A549 (cell line): ENCODE results near the gene NUP214. TPM values are rescaled to one million over a fixed set of nuclear protein-coding genes. Genes with fewer than 3 reads are reported as not detected.

Experiments
- ATAC-seq, 2 experiments: fragments of 200-7000 bp in 1 of 2; fragments of >200 bp in 1 of 2; cut with Nextera tagmentation in 1 of 2; cut with Tn5 transposase in 1 of 2; 3 replicates each; pipeline versions ENCODE4 v1.8.0 to v1.9.1; 2018 to 2020; ENCODE audit warnings: mild to moderate bottlenecking in 1 of 2, moderate library complexity in 1 of 2
- CTCF ChIA-PET: fragments of 300-600 bp; sonication (Branson Sonifier 250); formaldehyde crosslinking; extraction: SDS; loops from one replicate; lab custom pipeline; 2021; ENCODE audit warnings: antibody characterized with exemption, inconsistent platforms; lab: Yijun Ruan, JAX
- POLR2A ChIA-PET: fragments of 350-600 bp; formaldehyde crosslinking; extraction: SDS; loops from one replicate; lab custom pipeline; 2021; ENCODE audit warnings: antibody characterized with exemption, inconsistent platforms; lab: Yijun Ruan, JAX
- DNase-seq, 2 experiments: peaks; one replicate each; pipeline versions ENCODE4 v3.0.0 to v3.0.0-alpha.2; 2011 to 2016; ENCODE audit warnings: low read depth in 1 of 2, low spot score in 1 of 2
- FAIRE-seq: peaks from 2 replicates; lab custom pipeline; 2011; peaks lifted over from hg19 to GRCh38; lab: Jason Lieb, UNC
- H3K27ac ChIP-seq, 2 experiments: fragments of >200 bp; sonication (Bioruptor Twin); formaldehyde crosslinking; 3 replicates each; pipeline ENCODE4 v1.5.1; 2016 to 2017
- H3K4me1 ChIP-seq: fragments of >200 bp; sonication (Bioruptor Twin); formaldehyde crosslinking; 3 replicates; pipeline ENCODE4 v1.6.1; 2016
- H3K4me2 ChIP-seq: fragments of >200 bp; sonication (Bioruptor Twin); formaldehyde crosslinking; 3 replicates; pipeline ENCODE4 v1.6.1; 2016
- H3K4me3 ChIP-seq: fragments of >200 bp; sonication (Bioruptor Twin); formaldehyde crosslinking; 3 replicates; pipeline ENCODE4 v1.5.1; 2016
- H3K9me3 ChIP-seq: fragments of >200 bp; sonication (Bioruptor Twin); formaldehyde crosslinking; 3 replicates; pipeline ENCODE4 v1.6.1; 2016
- BHLHE40 ChIP-seq: IDR thresholded peaks from 2 replicates; pipeline ENCODE4 v1.6.1; 2012; ENCODE audit warnings: low read depth, low read length, inconsistent platforms
- CBX2 ChIP-seq: fragments of 200-600 bp; sonication (generic); IDR thresholded peaks from 2 replicates; pipeline ENCODE4 v1.6.1; 2016; ENCODE audit warnings: low read depth, mild to moderate bottlenecking, borderline replicate concordance
- CHD2 ChIP-seq: fragments of 150-350 bp; IDR thresholded peaks from 2 replicates; pipeline ENCODE4 v1.6.1; 2014; ENCODE audit warnings: low read length; ENCODE audit not compliant: partially characterized antibody
- EHF ChIP-seq: fragments of 250-450 bp; sonication (Bioruptor Pico); IDR thresholded peaks from 2 replicates; pipeline ENCODE4 v1.5.0; 2020; ENCODE audit warnings: mild to moderate bottlenecking
- ESRRA ChIP-seq: fragments of 150-350 bp; IDR thresholded peaks from 2 replicates; pipeline ENCODE4 v1.6.1; 2014; ENCODE audit warnings: mild to moderate bottlenecking, low read length, borderline replicate concordance
- FOSB ChIP-seq: fragments of 250-450 bp; sonication (Bioruptor Pico); IDR thresholded peaks from 2 replicates; pipeline ENCODE4 v1.5.0; 2020; ENCODE audit warnings: mild to moderate bottlenecking, moderate library complexity
- FOXS1 ChIP-seq: fragments of 250-450 bp; sonication (Bioruptor Pico); IDR thresholded peaks from 2 replicates; pipeline ENCODE4 v1.5.0; 2020; ENCODE audit warnings: mild to moderate bottlenecking, moderate library complexity
- GATA3 ChIP-seq: IDR thresholded peaks from 2 replicates; pipeline ENCODE4 v1.6.1; 2012; ENCODE audit warnings: borderline replicate concordance
- HDAC2 ChIP-seq: fragments of 200-600 bp; sonication (generic); IDR thresholded peaks from 2 replicates; pipeline ENCODE4 v1.6.1; 2016
- HOXB5 ChIP-seq: fragments of 250-450 bp; sonication (Bioruptor Pico); IDR thresholded peaks from 2 replicates; pipeline ENCODE4 v1.5.0; 2020; ENCODE audit warnings: mild to moderate bottlenecking, moderate library complexity
- KDM5A ChIP-seq: fragments of 200-600 bp; sonication (generic); IDR thresholded peaks from 2 replicates; pipeline ENCODE4 v1.6.1; 2016; ENCODE audit warnings: antibody characterized with exemption, mild to moderate bottlenecking
- MYC ChIP-seq: IDR thresholded peaks from 2 replicates; pipeline ENCODE4 v1.6.1; 2012; ENCODE audit warnings: mild to moderate bottlenecking, inconsistent platforms, low read length, improper control_type of control experiment, borderline replicate concordance
- NPAS2 ChIP-seq: fragments of 250-450 bp; sonication (Bioruptor Pico); IDR thresholded peaks from 2 replicates; pipeline ENCODE4 v1.8.0; 2022; ENCODE audit warnings: mild to moderate bottlenecking, moderate library complexity, borderline replicate concordance
- NR3C1 ChIP-seq: fragments of >200 bp; sonication (Bioruptor Twin); formaldehyde crosslinking; IDR thresholded peaks from 3 replicates; pipeline ENCODE4 v1.6.1; 2017
- PHF8 ChIP-seq: fragments of 200-600 bp; sonication (generic); IDR thresholded peaks from 2 replicates; pipeline ENCODE4 v1.6.1; 2016; ENCODE audit warnings: low read depth, mild to moderate bottlenecking, antibody characterized with exemption, moderate library complexity, borderline replicate concordance
- POLR2A ChIP-seq: IDR thresholded peaks from 2 replicates; pipeline ENCODE4 v1.6.1; 2012; ENCODE audit warnings: mild to moderate bottlenecking, low read length
- POLR2AphosphoS2 ChIP-seq: conservative IDR thresholded peaks from 2 replicates; pipeline ENCODE4 v1.6.1; 2012; ENCODE audit warnings: low read length, improper control_type of control experiment, inconsistent platforms
- RFX5 ChIP-seq: fragments of 450-650 bp; IDR thresholded peaks from 2 replicates; pipeline ENCODE4 v1.7.1; 2014; ENCODE audit warnings: antibody characterized with exemption, mild to moderate bottlenecking, moderate library complexity
- TFCP2L1 ChIP-seq: fragments of 250-450 bp; sonication (Bioruptor Pico); IDR thresholded peaks from 2 replicates; pipeline ENCODE4 v1.5.0; 2021; ENCODE audit warnings: mild to moderate bottlenecking
- TP53 ChIP-seq: fragments of 250-450 bp; sonication (Bioruptor Pico); IDR thresholded peaks from 2 replicates; pipeline ENCODE4 v1.5.0; 2021; ENCODE audit warnings: mild to moderate bottlenecking, moderate library complexity
- ZC3H11A ChIP-seq: fragments of 450-650 bp; IDR thresholded peaks from 2 replicates; pipeline ENCODE4 v1.6.1; 2014; ENCODE audit warnings: antibody characterized with exemption, mild to moderate bottlenecking
- ZNF302 ChIP-seq: fragments of 250-450 bp; sonication (Bioruptor Pico); IDR thresholded peaks from 2 replicates; pipeline ENCODE4 v1.9.0; 2021; ENCODE audit warnings: inconsistent platforms, mild to moderate bottlenecking, moderate library complexity
- ZSCAN20 ChIP-seq: fragments of 250-450 bp; sonication (Bioruptor Pico); IDR thresholded peaks from 2 replicates; pipeline ENCODE4 v1.8.0; 2022; ENCODE audit warnings: mild to moderate bottlenecking, moderate library complexity
- WGBS: methylation state at CpG from one replicate; pipeline ENCODE4 v1.1.6; 2017; ENCODE audit errors: missing lambda C conversion rate; 5-methylcytosine and 5-hydroxymethylcytosine counted together
- polyA plus RNA-seq, 4 experiments: library from polyadenylated mRNA; depleted of rRNA in 3 of 4; stranded (reverse); fragments of >200 nt; fragmentation: RNase III in 1 of 4; extraction: RNeasy Plus Mini Kit Qiagen cat#74134 plus additional on column Dnase treatment in 1 of 4; gene quantifications; 2 replicates in 3 of 4; 3 replicates in 1 of 4; pipeline ENCODE4 v1.2.3, GENCODE V29; 2011 to 2017
- TF ChIP-seq, protein P1 (sequence below): fragments of 150-350 bp; IDR thresholded peaks from 2 replicates; pipeline ENCODE4 v1.6.1; 2014; ENCODE audit warnings: low read depth, mild to moderate bottlenecking, low read length
- TF ChIP-seq, protein P2 (sequence below): fragments of >200 bp; sonication (Bioruptor Twin); formaldehyde crosslinking; IDR thresholded peaks from 2 replicates; pipeline ENCODE4 v1.6.1; 2016
- TF ChIP-seq, protein P3 (sequence below): fragments of 450-650 bp; IDR thresholded peaks from 2 replicates; pipeline ENCODE4 v1.6.1; 2014; ENCODE audit warnings: antibody characterized with exemption

The NUP214 gene
- polyA plus RNA-seq, 2 of the 4 experiments (the other 2 are of a cell fraction) = 14.4 to 18.5 TPM

DNA sequence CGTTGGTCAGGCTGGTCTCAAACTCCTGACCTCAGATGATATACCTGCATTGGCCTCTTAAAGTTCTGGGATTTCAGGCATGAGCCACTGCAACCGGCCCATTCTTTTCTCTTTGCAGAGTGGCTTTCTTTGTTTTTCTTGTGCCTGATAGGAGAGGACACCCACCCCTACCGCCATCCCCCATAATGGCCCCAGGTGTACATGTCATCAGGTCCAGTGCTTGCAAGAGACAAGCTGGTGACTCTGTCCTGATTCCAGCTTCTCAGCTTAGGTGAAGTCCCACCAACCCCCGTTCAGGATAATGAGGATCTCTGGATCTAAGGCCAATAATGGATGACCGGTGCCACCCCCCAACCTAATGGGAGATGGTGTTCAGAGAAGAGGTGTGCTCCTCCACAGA is 31.4 kb upstream of the NUP214 start:
- FAIRE-seq (no peak), DNase-seq (no peak), ATAC-seq (no peak)
- 0 out of 3 replicates have a peak, but pooled peaks cover 7% of the 10 kb centered on the region for H3K4me1 ChIP-seq
- POLR2A ChIA-PET = interaction anchor here (0.6 kb wide), 1 partner anchor 31 kb away, joined by 3 read pairs; the partner anchor contains the start of gene NUP214
- TF ChIP-seq TFCP2L1 = no peak
- TF ChIP-seq HDAC2 = no peak
- no peak for TF ChIP-seq CBX2
- TF ChIP-seq POLR2AphosphoS2 = no peak
- no peak for TF ChIP-seq BHLHE40
- no peak for TF ChIP-seq NPAS2 (CRISPR knock-in tag)
- TF ChIP-seq EHF (CRISPR knock-in tag) = no peak
- TF ChIP-seq HOXB5 (CRISPR knock-in tag) = no peak
- TF ChIP-seq ZSCAN20 = no peak
- TF ChIP-seq, protein P1, sequence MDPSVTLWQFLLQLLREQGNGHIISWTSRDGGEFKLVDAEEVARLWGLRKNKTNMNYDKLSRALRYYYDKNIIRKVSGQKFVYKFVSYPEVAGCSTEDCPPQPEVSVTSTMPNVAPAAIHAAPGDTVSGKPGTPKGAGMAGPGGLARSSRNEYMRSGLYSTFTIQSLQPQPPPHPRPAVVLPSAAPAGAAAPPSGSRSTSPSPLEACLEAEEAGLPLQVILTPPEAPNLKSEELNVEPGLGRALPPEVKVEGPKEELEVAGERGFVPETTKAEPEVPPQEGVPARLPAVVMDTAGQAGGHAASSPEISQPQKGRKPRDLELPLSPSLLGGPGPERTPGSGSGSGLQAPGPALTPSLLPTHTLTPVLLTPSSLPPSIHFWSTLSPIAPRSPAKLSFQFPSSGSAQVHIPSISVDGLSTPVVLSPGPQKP = no peak
- no peak for TF ChIP-seq GATA3
- no peak for TF ChIP-seq TP53
- H3K9me3 ChIP-seq = no peaks in the 10 kb centered on the region
- no peak overlapping the region for H3K4me2 ChIP-seq
- CTCF ChIA-PET = interaction anchor here (0.7 to 2.1 kb wide), 6 partner anchors 10 to 243 kb away, joined by 3 to 7 read pairs (median 4); no protein-coding TSS in a partner anchor
- no peak overlapping the region for H3K27ac ChIP-seq
- WGBS = 69% methylated on average over 5 of the region's 5 CpGs
- H3K4me3 ChIP-seq = no peak overlapping the region

DNA sequence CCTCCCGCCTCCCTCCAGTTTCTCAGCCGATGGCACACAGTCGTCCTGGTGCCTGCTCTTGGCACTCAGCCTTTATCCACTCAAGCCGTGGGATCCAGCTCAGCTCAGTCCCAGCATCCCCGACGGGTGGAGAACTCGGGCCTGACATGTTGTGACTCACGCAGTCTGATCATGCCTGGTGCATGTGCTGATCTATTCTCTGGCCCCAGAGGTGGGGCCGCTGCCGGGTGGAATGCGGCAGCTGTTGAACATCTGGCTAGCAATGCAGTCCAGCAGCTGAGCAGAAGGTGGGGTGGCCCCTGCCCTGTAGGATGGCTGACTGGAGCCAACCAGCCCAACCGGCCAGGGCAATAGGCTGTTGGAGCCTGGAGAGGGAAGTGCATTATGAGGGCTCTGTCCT is 30.8 kb upstream of the NUP214 start:
- ChIA-PET CTCF (interaction anchor here (0.7 to 2.1 kb wide), 7 partner anchors 9 to 242 kb away, joined by 3 to 7 read pairs (median 3); no protein-coding TSS in a partner anchor), POLR2A (no interaction called here)
- FAIRE-seq (no peak), ATAC-seq (no peak), DNase-seq (no peak)
- H3K4me3 ChIP-seq = no peak overlapping the region
- 52% methylated on average over 12 of the region's 12 CpGs for WGBS
- TF ChIP-seq FOXS1 (no peak), MYC (no peak), POLR2AphosphoS2 (no peak), KDM5A (no peak), POLR2A (no peak), PHF8 (no peak), NR3C1 (no peak), CHD2 (no peak), ZC3H11A (no peak), ZNF302 (no peak), ESRRA (no peak), RFX5 (no peak), GATA3 (no peak), FOSB (CRISPR knock-in tag) (no peak)
- TF ChIP-seq, protein P2, sequence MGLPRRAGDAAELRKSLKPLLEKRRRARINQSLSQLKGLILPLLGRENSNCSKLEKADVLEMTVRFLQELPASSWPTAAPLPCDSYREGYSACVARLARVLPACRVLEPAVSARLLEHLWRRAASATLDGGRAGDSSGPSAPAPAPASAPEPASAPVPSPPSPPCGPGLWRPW = no peak
- TF ChIP-seq, protein P3, sequence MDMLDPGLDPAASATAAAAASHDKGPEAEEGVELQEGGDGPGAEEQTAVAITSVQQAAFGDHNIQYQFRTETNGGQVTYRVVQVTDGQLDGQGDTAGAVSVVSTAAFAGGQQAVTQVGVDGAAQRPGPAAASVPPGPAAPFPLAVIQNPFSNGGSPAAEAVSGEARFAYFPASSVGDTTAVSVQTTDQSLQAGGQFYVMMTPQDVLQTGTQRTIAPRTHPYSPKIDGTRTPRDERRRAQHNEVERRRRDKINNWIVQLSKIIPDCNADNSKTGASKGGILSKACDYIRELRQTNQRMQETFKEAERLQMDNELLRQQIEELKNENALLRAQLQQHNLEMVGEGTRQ = no peak
- no peaks in the 10 kb centered on the region for H3K9me3 ChIP-seq
- no peak overlapping the region for H3K4me2 ChIP-seq
- no peak overlapping the region for H3K27ac ChIP-seq
- H3K4me1 ChIP-seq = 0 out of 3 replicates have a peak, but pooled peaks cover 7% of the 10 kb centered on the region
